ENCODE results near the gene DRD4. TPM values are rescaled to one million over a fixed set of nuclear protein-coding genes. Genes with fewer than 3 reads are reported as not detected.
A peak's percentile ranks its signal among the peaks of the same experiment; 100 is the strongest.

DRD4 gene
- total and polyA plus RNA-seq, 9 of the 15 experiments (the other 6 are each of a cell fraction or from before 2014, with no cell fraction given) = 0.04 to 0.95 (median 0.21) TPM; not detected in 5

GRCh38 chr11:597166-597725 lies 39.8 kb upstream of the DRD4 start:
- intact Hi-C loops (cut with micrococcal nuclease) = no loop called here
- CTCF ChIA-PET (ENCODE audit: low intra/inter-chr PET ratio) = no interaction called here
- FAIRE-seq (no peak), DNase-seq (ENCODE audit: extremely low read depth in 1 of 4, low spot score in 3 of 4) (peak in 1 of 4 experiments; percentile 47), ATAC-seq (peak; percentile 88)
- no TSS peak for BruUV-seq (replicated peaks)
- 95% methylated on average over 17 of the region's 29 CpGs for WGBS (ENCODE audit: insufficient coverage, low coverage, missing lambda C conversion rate)
- Histone ChIP-seq H3K4me3 (no peak overlapping the region), H3K27ac (ENCODE audit: extremely low read depth, low read depth, low read length) (no peak overlapping the region), H4K20me1 (replicated peaks; ENCODE audit: control insufficient read depth, insufficient read depth, low read length) (no peaks in the 10 kb centered on the region), H3K4me2 (ENCODE audit: insufficient read depth, low read length) (no peak overlapping the region), H2AFZ (ENCODE audit: low read depth, low read length) (no peak overlapping the region), H3K9me3 (replicated peaks; ENCODE audit: control insufficient read depth, insufficient read depth, low read depth, low read length) (no peaks in the 10 kb centered on the region), H3K9me1 (ENCODE audit: control insufficient read depth, insufficient read depth, low read length) (no peaks in the 10 kb centered on the region), H3K36me3 (ENCODE audit: control insufficient read depth, insufficient read depth, low read length) (peaks cover 90% of the 10 kb centered on the region), H3K9ac (ENCODE audit: insufficient read depth in 1 of 2, low read depth in 2 of 2, low read length in 2 of 2) (peak overlapping the region in 1 of 2 experiments; percentile 48; a peak in 1 of 4 replicates), H3K4me1 (replicated peaks in 1 of 2; ENCODE audit: control insufficient read depth in 2 of 2, insufficient read depth in 2 of 2, low read length in 2 of 2) (peaks cover 0 to 17% of the 10 kb centered on the region in 2 experiments; a peak in 1 of 5 replicates), H3K27me3 (ENCODE audit: control insufficient read depth in 2 of 2, insufficient read depth in 2 of 2, low read length in 2 of 2) (no peaks in the 10 kb centered on the region), H3K79me2 (ENCODE audit: control insufficient read depth, insufficient read depth, low read length) (no peaks in the 10 kb centered on the region; the same call in 1 of the 3 replicates)
- in situ Hi-C loops (cut with MboI) = no loop called here
- no peak for TF ChIP-seq ZSCAN29 (IDR thresholded peaks at IDR 0.05)
- peak; percentile 48; the same call in 1 of the 2 replicates for TF ChIP-seq POLR2G (IDR thresholded peaks at IDR 0.05; ENCODE audit: low read depth, low read length)
- TF ChIP-seq NR1H2 (CRISPR knock-in tag; IDR thresholded peaks at IDR 0.05) = no peak
- TF ChIP-seq CTCF (IDR thresholded peaks at IDR 0.05 in 2 of 3, conservative IDR thresholded peaks at IDR 0.05 in 1 of 3; ENCODE audit: insufficient read depth in 2 of 3, low read depth in 1 of 3, low read length in 3 of 3) = peak; percentile 16 to 46 (median 29); a peak in 4 of 6 replicates
- POLR2A ChIA-PET = interaction anchor here (1.7 kb wide), 1 partner anchor 9 kb away, joined by 4 read pairs; no protein-coding TSS in a partner anchor
